NAMALWA (cell line): ENCODE data around the gene TJAP1.
A peak's percentile ranks its signal among the peaks of the same experiment; 100 is the strongest.
"Not testable (repeated sequence)": the region's sequence is repeated elsewhere in the genome, so short reads cannot be mapped to it uniquely, and the experiment has no call there.

Experiments
- DNase-seq: peaks from one replicate; pipeline ENCODE4 v3.0.0-alpha.2; 2015; ENCODE audit warnings: low spot score

TJAP1 gene

GRCh38 chr6:43481075-43481474 lies 3.7 kb downstream of the TJAP1 start:
- DNase-seq, result no peak

GRCh38 chr6:43481591-43482236 lies 4.3 kb downstream of the TJAP1 start:
- no peak for DNase-seq

GRCh38 chr6:43488667-43489276 lies 11.4 kb downstream of the TJAP1 start:
- no peak for DNase-seq

- no peak for DNase-seq
These were observed 12.1 kb downstream of the TJAP1 start for GRCh38 chr6:43489277-43490072.

GRCh38 chr6:43490523-43490939 lies 13.2 kb downstream of the TJAP1 start:
- no peak for DNase-seq

GRCh38 chr6:43491750-43492661 lies 14.6 kb downstream of the TJAP1 start:
- DNase-seq, result no peak

- no peak for DNase-seq
These were observed 15.3 kb downstream of the TJAP1 start for GRCh38 chr6:43492673-43493072.

- DNase-seq, result no peak
These were observed 15.9 kb downstream of the TJAP1 start for GRCh38 chr6:43493230-43493629.

- DNase-seq, result no peak
These were observed 16.5 kb downstream of the TJAP1 start for GRCh38 chr6:43493833-43494232.

- no peak for DNase-seq
These were observed 17.0 kb downstream of the TJAP1 start for GRCh38 chr6:43494321-43494720.

- DNase-seq, result no peak
These were observed 17.4 kb downstream of the TJAP1 start for GRCh38 chr6:43494766-43495165.

GRCh38 chr6:43495409-43495941 lies 18.1 kb downstream of the TJAP1 start:
- no peak for DNase-seq

- DNase-seq, result peak; percentile 41
These were observed 19.2 kb downstream of the TJAP1 start for GRCh38 chr6:43496370-43497128.

GRCh38 chr6:43497129-43497396 lies 19.7 kb downstream of the TJAP1 start:
- DNase-seq, result no peak

GRCh38 chr6:43497689-43498088 lies 20.3 kb downstream of the TJAP1 start:
- no peak for DNase-seq

- DNase-seq, result not testable (repeated sequence)
These were observed 20.9 kb downstream of the TJAP1 start for GRCh38 chr6:43498291-43498690.

GRCh38 chr6:43499028-43499815 lies 21.9 kb downstream of the TJAP1 start:
- no peak for DNase-seq

GRCh38 chr6:43500921-43501320 lies 23.6 kb downstream of the TJAP1 start:
- no peak for DNase-seq

GRCh38 chr6:43502666-43503065 lies 25.3 kb downstream of the TJAP1 start:
- DNase-seq, result no peak

GRCh38 chr6:43503443-43503842 lies 26.1 kb downstream of the TJAP1 start:
- DNase-seq, result no peak
